Measurements from ENCODE around the gene MCC.

MCC gene

GRCh38 chr5:113218906-113219517, 269.2 kb downstream of the MCC start:
- TF ChIP-seq SPI1 (IDR thresholded peaks at IDR 0.05; ENCODE audit: borderline replicate concordance, low read depth) (no peak), CTCF (IDR thresholded peaks at IDR 0.05; ENCODE audit: insufficient read depth, low read length) (no peak), GABPA (IDR thresholded peaks at IDR 0.05; ENCODE audit: low read depth) (no peak), POLR2AphosphoS5 (IDR thresholded peaks at IDR 0.05; ENCODE audit: low read depth) (no peak)
- TF ChIP-seq, protein P1, sequence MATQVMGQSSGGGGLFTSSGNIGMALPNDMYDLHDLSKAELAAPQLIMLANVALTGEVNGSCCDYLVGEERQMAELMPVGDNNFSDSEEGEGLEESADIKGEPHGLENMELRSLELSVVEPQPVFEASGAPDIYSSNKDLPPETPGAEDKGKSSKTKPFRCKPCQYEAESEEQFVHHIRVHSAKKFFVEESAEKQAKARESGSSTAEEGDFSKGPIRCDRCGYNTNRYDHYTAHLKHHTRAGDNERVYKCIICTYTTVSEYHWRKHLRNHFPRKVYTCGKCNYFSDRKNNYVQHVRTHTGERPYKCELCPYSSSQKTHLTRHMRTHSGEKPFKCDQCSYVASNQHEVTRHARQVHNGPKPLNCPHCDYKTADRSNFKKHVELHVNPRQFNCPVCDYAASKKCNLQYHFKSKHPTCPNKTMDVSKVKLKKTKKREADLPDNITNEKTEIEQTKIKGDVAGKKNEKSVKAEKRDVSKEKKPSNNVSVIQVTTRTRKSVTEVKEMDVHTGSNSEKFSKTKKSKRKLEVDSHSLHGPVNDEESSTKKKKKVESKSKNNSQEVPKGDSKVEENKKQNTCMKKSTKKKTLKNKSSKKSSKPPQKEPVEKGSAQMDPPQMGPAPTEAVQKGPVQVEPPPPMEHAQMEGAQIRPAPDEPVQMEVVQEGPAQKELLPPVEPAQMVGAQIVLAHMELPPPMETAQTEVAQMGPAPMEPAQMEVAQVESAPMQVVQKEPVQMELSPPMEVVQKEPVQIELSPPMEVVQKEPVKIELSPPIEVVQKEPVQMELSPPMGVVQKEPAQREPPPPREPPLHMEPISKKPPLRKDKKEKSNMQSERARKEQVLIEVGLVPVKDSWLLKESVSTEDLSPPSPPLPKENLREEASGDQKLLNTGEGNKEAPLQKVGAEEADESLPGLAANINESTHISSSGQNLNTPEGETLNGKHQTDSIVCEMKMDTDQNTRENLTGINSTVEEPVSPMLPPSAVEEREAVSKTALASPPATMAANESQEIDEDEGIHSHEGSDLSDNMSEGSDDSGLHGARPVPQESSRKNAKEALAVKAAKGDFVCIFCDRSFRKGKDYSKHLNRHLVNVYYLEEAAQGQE (IDR thresholded peaks at IDR 0.05; ENCODE audit: insufficient replicate concordance, low read depth): no peak
- Histone ChIP-seq H3K27me3 (ENCODE audit: insufficient read depth, poor library complexity, severe bottlenecking) (no peaks in the 10 kb centered on the region), H3K4me3 (replicated peaks; ENCODE audit: insufficient read depth, low read length) (no peak overlapping the region), H3K27ac (replicated peaks) (no peak overlapping the region)
- no peak for DNase-seq (ENCODE audit: low read depth in 1 of 2, low spot score in 1 of 2)

GRCh38 chr5:113218200-113218599, 270.1 kb downstream of the MCC start:
- no peak for TF ChIP-seq POLR2AphosphoS5 (IDR thresholded peaks at IDR 0.05; ENCODE audit: low read depth)
- TF ChIP-seq, protein P1 (IDR thresholded peaks at IDR 0.05; ENCODE audit: insufficient replicate concordance, low read depth): no peak
- H3K4me3 ChIP-seq (replicated peaks; ENCODE audit: insufficient read depth, low read length): no peak overlapping the region
- no peaks in the 10 kb centered on the region for H3K27me3 ChIP-seq (ENCODE audit: insufficient read depth, poor library complexity, severe bottlenecking)
- no peak overlapping the region for H3K27ac ChIP-seq (replicated peaks)
- DNase-seq (ENCODE audit: low read depth in 1 of 2, low spot score in 1 of 2): no peak

DNA sequence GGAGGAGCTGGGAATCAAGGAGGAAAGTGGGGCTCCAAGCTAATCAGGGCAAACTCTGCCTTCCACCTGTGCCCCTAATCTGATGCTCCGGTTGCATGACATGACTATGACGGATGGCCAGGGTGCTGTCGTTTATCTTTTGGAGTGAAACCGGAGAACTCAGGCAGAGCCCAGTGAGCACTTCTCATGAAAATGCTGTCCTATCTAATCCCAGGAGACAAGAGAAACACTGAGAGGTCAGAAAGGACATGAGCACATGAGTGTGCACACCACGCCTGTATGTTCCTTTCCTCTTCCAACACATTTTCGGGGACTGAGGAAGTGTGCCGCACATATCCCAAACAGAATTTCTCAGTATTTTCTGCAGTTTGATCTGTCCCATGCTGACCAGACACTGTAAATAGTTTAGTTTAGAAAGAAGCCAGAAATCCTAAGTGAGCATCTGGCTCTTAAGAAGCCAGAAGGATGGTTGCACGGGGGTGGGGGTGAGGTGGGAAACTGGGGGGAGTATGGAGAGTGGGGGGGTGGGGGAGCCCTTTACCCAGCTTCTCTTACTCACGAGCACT, 270.6 kb downstream of the MCC start:
- no peak for DNase-seq (ENCODE audit: low read depth in 1 of 2, low spot score in 1 of 2)
- TF ChIP-seq CTCF (IDR thresholded peaks at IDR 0.05; ENCODE audit: insufficient read depth, low read length) (no peak), SPI1 (IDR thresholded peaks at IDR 0.05; ENCODE audit: borderline replicate concordance, low read depth) (no peak), GABPA (IDR thresholded peaks at IDR 0.05; ENCODE audit: low read depth) (no peak), POLR2AphosphoS5 (IDR thresholded peaks at IDR 0.05; ENCODE audit: low read depth) (no peak)
- TF ChIP-seq, protein P1 (IDR thresholded peaks at IDR 0.05; ENCODE audit: insufficient replicate concordance, low read depth): no peak
- H3K27ac ChIP-seq (replicated peaks): no peak overlapping the region
- no peak overlapping the region for H3K4me3 ChIP-seq (replicated peaks; ENCODE audit: insufficient read depth, low read length)
- no peaks in the 10 kb centered on the region for H3K27me3 ChIP-seq (ENCODE audit: insufficient read depth, poor library complexity, severe bottlenecking)
